GM19328 (cell line): Measurements from ENCODE around the gene TNKS1BP1.

Experiments used
- ATAC-seq: cut with Tn5 transposase; IDR thresholded peaks from one replicate; pipeline ENCODE4 v1.9.1; 2021; ENCODE audit warnings: mild to moderate bottlenecking, moderate library complexity; ENCODE audit not compliant: unreplicated experiment

The TNKS1BP1 gene

GRCh38 chr11:57263351-57263750 is 61.4 kb downstream of the TNKS1BP1 start:
- no peak for ATAC-seq

DNA sequence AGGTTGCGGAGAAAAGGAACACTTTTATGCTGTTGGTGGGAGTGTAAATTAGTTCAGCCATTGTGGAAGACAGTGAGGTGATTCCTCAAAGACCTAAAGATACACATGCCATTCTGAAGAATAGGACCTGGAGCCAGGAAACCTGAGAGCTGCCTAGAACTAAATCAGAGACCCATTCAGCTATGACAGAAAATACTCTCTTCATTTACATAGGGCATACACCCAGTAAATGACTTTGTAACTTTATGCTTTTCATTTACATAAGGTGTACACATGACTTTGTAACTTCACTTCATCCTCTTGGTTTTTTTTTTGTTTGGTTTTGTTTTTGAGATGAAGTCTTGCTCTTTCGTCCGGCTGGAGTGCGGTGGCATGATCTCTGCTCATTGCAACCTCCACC is 62.6 kb downstream of the TNKS1BP1 start:
- ATAC-seq, result no peak

DNA sequence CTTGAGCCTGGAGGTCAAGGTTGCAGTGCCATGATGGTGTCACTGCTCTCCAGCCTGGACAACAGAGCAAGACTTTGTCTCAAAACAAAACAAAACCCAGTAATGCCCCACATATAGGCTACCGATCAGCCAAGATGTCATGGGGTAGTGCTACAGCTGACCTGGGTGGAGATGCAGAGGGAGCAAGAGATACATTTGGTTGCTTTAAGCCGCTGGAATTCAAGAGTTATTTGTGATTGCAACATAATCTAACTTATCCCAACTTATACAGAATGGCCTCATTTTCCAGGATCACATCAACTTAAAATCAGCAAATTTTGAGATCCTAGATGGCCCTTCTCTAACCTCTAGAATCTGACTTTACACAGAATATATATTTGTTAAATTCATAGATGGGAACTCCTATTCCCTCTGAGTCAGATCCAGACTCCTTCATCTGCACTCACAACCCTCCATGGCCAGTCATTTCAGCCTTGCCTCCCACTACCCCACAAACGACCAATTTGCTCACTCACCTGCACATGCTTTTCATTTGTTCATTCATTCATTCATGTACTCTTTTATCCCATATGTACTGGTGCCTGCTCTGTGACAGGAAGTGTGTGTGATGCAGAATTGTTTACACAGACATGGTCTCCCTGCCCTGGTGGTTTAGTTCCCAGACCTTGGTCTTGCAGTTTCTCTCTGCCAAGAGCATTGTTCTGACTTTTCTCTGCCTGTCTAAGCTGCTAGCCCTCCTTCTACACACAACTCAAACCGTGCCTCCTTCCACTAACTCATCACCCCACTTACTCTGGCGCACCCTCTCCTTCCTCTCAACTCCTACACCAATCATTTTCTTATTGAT is 63.6 kb downstream of the TNKS1BP1 start:
- no peak for ATAC-seq

- ATAC-seq, result no peak
Observed at GRCh38 chr11:57256119-57256518, 68.6 kb downstream of the TNKS1BP1 start.

DNA sequence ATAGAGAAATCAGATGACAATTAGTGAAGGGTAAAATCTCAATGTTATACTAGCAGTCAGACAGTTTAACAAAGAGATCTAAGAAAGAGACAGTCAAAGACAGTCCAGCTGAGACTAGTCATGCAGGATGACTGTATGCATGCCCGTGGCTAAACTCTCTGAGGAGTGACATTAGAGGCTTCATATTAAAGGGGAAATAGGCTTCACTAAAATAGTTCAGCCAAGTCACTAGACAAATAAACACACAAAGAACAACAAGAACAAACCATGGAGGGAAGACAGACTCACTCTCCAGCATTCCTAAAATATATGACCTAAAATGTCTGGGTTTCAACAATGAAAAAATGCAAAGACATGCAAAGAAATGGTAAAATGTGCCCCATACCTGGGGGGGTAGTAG is 69.1 kb downstream of the TNKS1BP1 start:
- ATAC-seq, result no peak

- ATAC-seq, result no peak
Observed at GRCh38 chr11:57254631-57255030, 70.1 kb downstream of the TNKS1BP1 start.

DNA sequence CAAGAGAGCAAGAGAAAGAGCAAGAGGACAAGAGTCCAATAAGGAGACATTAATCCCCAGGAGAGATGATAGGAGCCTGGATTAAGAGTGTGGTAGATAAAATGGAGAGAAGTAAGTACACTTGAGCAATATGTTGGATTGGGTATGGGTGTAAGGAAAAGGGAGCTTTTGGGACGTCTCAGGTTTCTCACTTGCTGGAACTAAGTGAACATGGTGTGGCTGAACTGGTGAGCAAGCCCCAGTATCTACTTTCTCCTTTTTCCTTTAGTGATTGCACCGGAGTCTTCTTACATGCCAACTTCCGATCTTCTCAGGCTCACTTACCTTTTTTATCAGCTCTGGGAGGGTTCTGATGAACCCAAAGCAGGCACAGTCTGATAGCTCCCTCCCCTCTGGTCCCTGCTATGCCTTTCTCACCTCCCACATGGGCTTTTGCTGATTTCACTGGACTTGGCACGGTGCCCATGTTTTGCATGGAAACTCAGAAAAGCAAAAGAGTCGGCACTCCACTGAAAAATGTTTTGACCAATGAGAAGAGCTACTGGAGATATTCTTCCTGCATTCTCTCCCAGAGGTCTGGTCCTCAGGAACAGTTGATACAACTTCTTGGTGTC is 73.2 kb downstream of the TNKS1BP1 start:
- no peak for ATAC-seq

DNA sequence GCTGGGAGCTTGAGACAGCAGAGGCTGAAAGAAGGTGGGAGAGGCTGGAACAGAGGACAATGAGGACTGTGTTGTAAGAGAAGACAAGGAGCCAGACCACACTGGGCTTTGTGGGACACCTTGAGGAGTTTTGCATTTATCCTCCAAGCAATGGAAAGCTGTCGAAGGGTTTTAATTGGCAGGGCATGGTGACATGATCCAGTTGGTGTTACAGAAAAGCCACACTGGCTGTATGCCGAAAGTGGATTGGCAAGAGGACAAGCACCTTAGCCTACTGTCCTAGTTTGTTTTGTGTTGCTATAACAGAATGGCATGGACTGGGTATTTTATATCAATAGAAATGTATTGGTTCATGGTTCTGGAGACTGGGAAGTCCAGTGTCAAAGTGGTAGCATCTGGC is 73.7 kb downstream of the TNKS1BP1 start:
- no peak for ATAC-seq
